GM23338 (cell line): ENCODE data around the gene GALNT5. TPM values are rescaled to one million over a fixed set of nuclear protein-coding genes. Genes with fewer than 3 reads are reported as not detected.

Experiments
- ATAC-seq: fragments of 200-7000 bp; cut with Tn5 transposase; 3 replicates; pipeline ENCODE4 v1.9.1; 2020
- DNase-seq: peaks from one replicate; pipeline ENCODE4 v3.0.0-alpha.2; 2015; ENCODE audit warnings: low spot score
- H2AFZ ChIP-seq: fragments of 200-600 bp; sonication (generic); 2 replicates; pipeline ENCODE4 v1.8.0; 2016; ENCODE audit warnings: antibody characterized with exemption, mild to moderate bottlenecking, moderate library complexity
- H3F3A ChIP-seq: fragments of 200-600 bp; sonication (generic); replicated peaks from 2 replicates; pipeline ENCODE4 v1.8.0; 2017; ENCODE audit warnings: antibody characterized with exemption, mixed run types, low read depth
- H3K27ac ChIP-seq: fragments of 200-600 bp; sonication (generic); 2 replicates; pipeline ENCODE4 v1.6.1; 2016; ENCODE audit warnings: low read depth
- H3K27me3 ChIP-seq: fragments of 200-600 bp; sonication (generic); 2 replicates; pipeline ENCODE4 v1.8.0; 2016; ENCODE audit warnings: mild to moderate bottlenecking, mixed run types, moderate library complexity; ENCODE audit not compliant: insufficient read depth
- H3K36me3 ChIP-seq: fragments of 200-600 bp; sonication (generic); 2 replicates; pipeline ENCODE4 v1.8.0; 2016; ENCODE audit warnings: mild to moderate bottlenecking; ENCODE audit not compliant: insufficient read depth
- H3K4me1 ChIP-seq: fragments of 200-600 bp; sonication (generic); 2 replicates; pipeline ENCODE4 v1.8.0; 2016; ENCODE audit warnings: mild to moderate bottlenecking, moderate library complexity; ENCODE audit not compliant: insufficient read depth
- H3K4me2 ChIP-seq: fragments of 200-600 bp; sonication (generic); 2 replicates; pipeline ENCODE4 v1.7.1; 2017; ENCODE audit warnings: mixed run types
- H3K4me3 ChIP-seq: fragments of 200-600 bp; sonication (generic); 2 replicates; pipeline ENCODE4 v1.6.1; 2016; ENCODE audit warnings: mixed run types
- H3K79me2 ChIP-seq: fragments of 200-600 bp; sonication (generic); replicated peaks from 2 replicates; pipeline ENCODE4 v1.8.0; 2017; ENCODE audit warnings: mild to moderate bottlenecking; ENCODE audit not compliant: insufficient read depth
- H3K9me2 ChIP-seq: fragments of 200-600 bp; sonication (generic); 2 replicates; pipeline ENCODE4 v1.8.0; 2017; ENCODE audit not compliant: insufficient read depth
- H4K20me1 ChIP-seq: fragments of 200-600 bp; sonication (generic); replicated peaks from 2 replicates; pipeline ENCODE4 v1.8.0; 2017; ENCODE audit warnings: mild to moderate bottlenecking; ENCODE audit not compliant: insufficient read depth
- H3K27ac Mint-ChIP-seq: 2 replicates; pipeline ENCODE4 v1.8.0; 2020; ENCODE audit warnings: inconsistent platforms, mild to moderate bottlenecking, moderate library complexity, mixed read lengths
- H3K27me3 Mint-ChIP-seq: 3 replicates; pipeline ENCODE4 v1.8.0; 2022; ENCODE audit warnings: low read depth, mild to moderate bottlenecking, moderate library complexity, mixed read lengths, inconsistent platforms; ENCODE audit not compliant: insufficient read depth, poor library complexity
- H3K36me3 Mint-ChIP-seq: 3 replicates; pipeline ENCODE4 v1.8.0; 2021; ENCODE audit warnings: low read depth, mild to moderate bottlenecking, inconsistent platforms, moderate library complexity, mixed read lengths
- H3K4me1 Mint-ChIP-seq: 3 replicates; pipeline ENCODE4 v1.8.0; 2020; ENCODE audit warnings: mild to moderate bottlenecking, inconsistent platforms, mixed read lengths
- H3K4me3 Mint-ChIP-seq: 3 replicates; pipeline ENCODE4 v1.8.0; 2021; ENCODE audit warnings: moderate library complexity, mild to moderate bottlenecking, inconsistent platforms, mixed read lengths
- H3K9me3 Mint-ChIP-seq: 3 replicates; pipeline ENCODE4 v1.8.0; 2020; ENCODE audit warnings: moderate library complexity, mild to moderate bottlenecking, inconsistent platforms, mixed read lengths
- CREB1 ChIP-seq: fragments of 250-450 bp; sonication (Bioruptor Pico); IDR thresholded peaks from 2 replicates; pipeline ENCODE4 v1.5.0; 2020; ENCODE audit warnings: low read depth, mild to moderate bottlenecking, moderate library complexity
- JUNB ChIP-seq: IDR thresholded peaks from one replicate; pipeline ENCODE4 v1.6.1; 2016; ENCODE audit warnings: antibody characterized with exemption; ENCODE audit not compliant: unreplicated experiment
- POLR2AphosphoS5 ChIP-seq: IDR thresholded peaks from 2 replicates; pipeline ENCODE4 v1.6.1; 2016; ENCODE audit warnings: antibody characterized with exemption, low read depth
- STAT1 ChIP-seq: IDR thresholded peaks from one replicate; pipeline ENCODE4 v1.6.1; 2016; ENCODE audit warnings: antibody characterized with exemption; ENCODE audit not compliant: unreplicated experiment
- ZNF114 ChIP-seq: fragments of 250-450 bp; sonication (Bioruptor Pico); IDR thresholded peaks from 2 replicates; pipeline ENCODE4 v1.5.0; 2020; ENCODE audit warnings: mild to moderate bottlenecking, moderate library complexity
- ZNF331 ChIP-seq: fragments of 250-450 bp; sonication (Bioruptor Pico); IDR thresholded peaks from 2 replicates; pipeline ENCODE4 v1.5.0; 2020; ENCODE audit warnings: low read depth, mild to moderate bottlenecking, moderate library complexity
- polyA plus RNA-seq: library from polyadenylated mRNA; unstranded; fragments of >200 nt; fragmentation: Nextera tagmentation; extraction: Ambion mirVana; gene quantifications from 2 replicates; pipeline ENCODE4 v1.2.1, GENCODE V29; 2016
- total RNA-seq: library from RNA; depleted of rRNA; stranded (reverse); fragments of >200 nt; shearing (Covaris generic); gene quantifications from 2 replicates; pipeline ENCODE4 v1.2.3, GENCODE V29; 2014
- TF ChIP-seq, protein P1 (sequence below), 2 experiments: fragments of 200-600 bp in 1 of 2; sonication (generic) in 1 of 2; conservative IDR thresholded peaks; 2 replicates each; pipeline versions ENCODE4 v1.5.1 to v1.6.1; 2016 to 2017; ENCODE audit warnings: antibody characterized with exemption in 2 of 2, low read depth in 2 of 2, mild to moderate bottlenecking in 2 of 2, moderate library complexity in 1 of 2
- TF ChIP-seq, protein P2 (sequence below): IDR thresholded peaks from 2 replicates; pipeline ENCODE4 v1.6.1; 2016; ENCODE audit warnings: antibody characterized with exemption
- TF ChIP-seq, protein P3 (sequence below): fragments of 250-450 bp; sonication (Bioruptor Pico); IDR thresholded peaks from 2 replicates; pipeline ENCODE4 v1.5.0; 2020; ENCODE audit warnings: mild to moderate bottlenecking, moderate library complexity

GALNT5 gene
- total and polyA plus RNA-seq, 2 experiments from 2014 or later = 0.05 to 0.14 TPM

DNA sequence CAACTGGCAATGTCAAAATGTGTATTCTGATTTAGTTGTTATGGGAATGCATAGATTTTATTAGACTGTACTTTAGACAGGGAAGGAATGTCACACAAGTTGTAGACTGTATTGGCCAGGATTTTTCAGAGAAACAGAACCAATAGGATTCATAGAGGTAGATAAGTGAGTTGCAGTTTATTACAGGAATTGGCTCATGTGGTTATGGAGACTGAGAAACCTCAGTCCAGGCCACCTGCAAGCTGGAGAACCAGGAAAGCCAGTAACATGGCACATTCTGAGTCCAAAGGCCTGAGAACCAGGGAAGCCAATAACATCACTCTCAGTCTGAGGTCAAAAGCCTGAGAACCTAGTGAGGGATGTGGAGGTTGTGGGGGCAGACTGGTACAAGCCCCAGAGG lies 1.8 kb upstream of the GALNT5 start:
- H3K27ac Mint-ChIP-seq = no peak overlapping the region
- Histone ChIP-seq H3K4me2 (no peak overlapping the region), H3K27ac (no peak overlapping the region), H3K4me3 (no peak overlapping the region), H3F3A (no peaks in the 10 kb centered on the region), H3K9me2 (no peaks in the 10 kb centered on the region; the same call in 1 of the 2 replicates), H3K27me3 (no peaks in the 10 kb centered on the region), H3K79me2 (no peaks in the 10 kb centered on the region), H3K36me3 (no peaks in the 10 kb centered on the region), H2AFZ (no peak overlapping the region), H4K20me1 (no peaks in the 10 kb centered on the region), H3K4me1 (peaks cover 6% of the 10 kb centered on the region; the same call in 1 of the 2 replicates)
- H3K4me1 Mint-ChIP-seq = peaks cover 14% of the 10 kb centered on the region
- no peak overlapping the region for H3K4me3 Mint-ChIP-seq
- H3K9me3 Mint-ChIP-seq = no peaks in the 10 kb centered on the region
- H3K36me3 Mint-ChIP-seq = no peaks in the 10 kb centered on the region
- ATAC-seq (no peak), DNase-seq (no peak)
- TF ChIP-seq POLR2AphosphoS5 = no peak
- TF ChIP-seq STAT1 = no peak
- TF ChIP-seq, protein P1, sequence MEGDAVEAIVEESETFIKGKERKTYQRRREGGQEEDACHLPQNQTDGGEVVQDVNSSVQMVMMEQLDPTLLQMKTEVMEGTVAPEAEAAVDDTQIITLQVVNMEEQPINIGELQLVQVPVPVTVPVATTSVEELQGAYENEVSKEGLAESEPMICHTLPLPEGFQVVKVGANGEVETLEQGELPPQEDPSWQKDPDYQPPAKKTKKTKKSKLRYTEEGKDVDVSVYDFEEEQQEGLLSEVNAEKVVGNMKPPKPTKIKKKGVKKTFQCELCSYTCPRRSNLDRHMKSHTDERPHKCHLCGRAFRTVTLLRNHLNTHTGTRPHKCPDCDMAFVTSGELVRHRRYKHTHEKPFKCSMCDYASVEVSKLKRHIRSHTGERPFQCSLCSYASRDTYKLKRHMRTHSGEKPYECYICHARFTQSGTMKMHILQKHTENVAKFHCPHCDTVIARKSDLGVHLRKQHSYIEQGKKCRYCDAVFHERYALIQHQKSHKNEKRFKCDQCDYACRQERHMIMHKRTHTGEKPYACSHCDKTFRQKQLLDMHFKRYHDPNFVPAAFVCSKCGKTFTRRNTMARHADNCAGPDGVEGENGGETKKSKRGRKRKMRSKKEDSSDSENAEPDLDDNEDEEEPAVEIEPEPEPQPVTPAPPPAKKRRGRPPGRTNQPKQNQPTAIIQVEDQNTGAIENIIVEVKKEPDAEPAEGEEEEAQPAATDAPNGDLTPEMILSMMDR (conservative IDR thresholded peaks at IDR 0.05; ENCODE audit: low read depth in 2 of 2) = no peak
- no peak for TF ChIP-seq CREB1 (CRISPR knock-in tag)
- no peak for TF ChIP-seq ZNF114 (CRISPR knock-in tag)
- no peak for TF ChIP-seq JUNB
- TF ChIP-seq, protein P2, sequence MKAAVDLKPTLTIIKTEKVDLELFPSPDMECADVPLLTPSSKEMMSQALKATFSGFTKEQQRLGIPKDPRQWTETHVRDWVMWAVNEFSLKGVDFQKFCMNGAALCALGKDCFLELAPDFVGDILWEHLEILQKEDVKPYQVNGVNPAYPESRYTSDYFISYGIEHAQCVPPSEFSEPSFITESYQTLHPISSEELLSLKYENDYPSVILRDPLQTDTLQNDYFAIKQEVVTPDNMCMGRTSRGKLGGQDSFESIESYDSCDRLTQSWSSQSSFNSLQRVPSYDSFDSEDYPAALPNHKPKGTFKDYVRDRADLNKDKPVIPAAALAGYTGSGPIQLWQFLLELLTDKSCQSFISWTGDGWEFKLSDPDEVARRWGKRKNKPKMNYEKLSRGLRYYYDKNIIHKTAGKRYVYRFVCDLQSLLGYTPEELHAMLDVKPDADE = no peak
- TF ChIP-seq, protein P3, sequence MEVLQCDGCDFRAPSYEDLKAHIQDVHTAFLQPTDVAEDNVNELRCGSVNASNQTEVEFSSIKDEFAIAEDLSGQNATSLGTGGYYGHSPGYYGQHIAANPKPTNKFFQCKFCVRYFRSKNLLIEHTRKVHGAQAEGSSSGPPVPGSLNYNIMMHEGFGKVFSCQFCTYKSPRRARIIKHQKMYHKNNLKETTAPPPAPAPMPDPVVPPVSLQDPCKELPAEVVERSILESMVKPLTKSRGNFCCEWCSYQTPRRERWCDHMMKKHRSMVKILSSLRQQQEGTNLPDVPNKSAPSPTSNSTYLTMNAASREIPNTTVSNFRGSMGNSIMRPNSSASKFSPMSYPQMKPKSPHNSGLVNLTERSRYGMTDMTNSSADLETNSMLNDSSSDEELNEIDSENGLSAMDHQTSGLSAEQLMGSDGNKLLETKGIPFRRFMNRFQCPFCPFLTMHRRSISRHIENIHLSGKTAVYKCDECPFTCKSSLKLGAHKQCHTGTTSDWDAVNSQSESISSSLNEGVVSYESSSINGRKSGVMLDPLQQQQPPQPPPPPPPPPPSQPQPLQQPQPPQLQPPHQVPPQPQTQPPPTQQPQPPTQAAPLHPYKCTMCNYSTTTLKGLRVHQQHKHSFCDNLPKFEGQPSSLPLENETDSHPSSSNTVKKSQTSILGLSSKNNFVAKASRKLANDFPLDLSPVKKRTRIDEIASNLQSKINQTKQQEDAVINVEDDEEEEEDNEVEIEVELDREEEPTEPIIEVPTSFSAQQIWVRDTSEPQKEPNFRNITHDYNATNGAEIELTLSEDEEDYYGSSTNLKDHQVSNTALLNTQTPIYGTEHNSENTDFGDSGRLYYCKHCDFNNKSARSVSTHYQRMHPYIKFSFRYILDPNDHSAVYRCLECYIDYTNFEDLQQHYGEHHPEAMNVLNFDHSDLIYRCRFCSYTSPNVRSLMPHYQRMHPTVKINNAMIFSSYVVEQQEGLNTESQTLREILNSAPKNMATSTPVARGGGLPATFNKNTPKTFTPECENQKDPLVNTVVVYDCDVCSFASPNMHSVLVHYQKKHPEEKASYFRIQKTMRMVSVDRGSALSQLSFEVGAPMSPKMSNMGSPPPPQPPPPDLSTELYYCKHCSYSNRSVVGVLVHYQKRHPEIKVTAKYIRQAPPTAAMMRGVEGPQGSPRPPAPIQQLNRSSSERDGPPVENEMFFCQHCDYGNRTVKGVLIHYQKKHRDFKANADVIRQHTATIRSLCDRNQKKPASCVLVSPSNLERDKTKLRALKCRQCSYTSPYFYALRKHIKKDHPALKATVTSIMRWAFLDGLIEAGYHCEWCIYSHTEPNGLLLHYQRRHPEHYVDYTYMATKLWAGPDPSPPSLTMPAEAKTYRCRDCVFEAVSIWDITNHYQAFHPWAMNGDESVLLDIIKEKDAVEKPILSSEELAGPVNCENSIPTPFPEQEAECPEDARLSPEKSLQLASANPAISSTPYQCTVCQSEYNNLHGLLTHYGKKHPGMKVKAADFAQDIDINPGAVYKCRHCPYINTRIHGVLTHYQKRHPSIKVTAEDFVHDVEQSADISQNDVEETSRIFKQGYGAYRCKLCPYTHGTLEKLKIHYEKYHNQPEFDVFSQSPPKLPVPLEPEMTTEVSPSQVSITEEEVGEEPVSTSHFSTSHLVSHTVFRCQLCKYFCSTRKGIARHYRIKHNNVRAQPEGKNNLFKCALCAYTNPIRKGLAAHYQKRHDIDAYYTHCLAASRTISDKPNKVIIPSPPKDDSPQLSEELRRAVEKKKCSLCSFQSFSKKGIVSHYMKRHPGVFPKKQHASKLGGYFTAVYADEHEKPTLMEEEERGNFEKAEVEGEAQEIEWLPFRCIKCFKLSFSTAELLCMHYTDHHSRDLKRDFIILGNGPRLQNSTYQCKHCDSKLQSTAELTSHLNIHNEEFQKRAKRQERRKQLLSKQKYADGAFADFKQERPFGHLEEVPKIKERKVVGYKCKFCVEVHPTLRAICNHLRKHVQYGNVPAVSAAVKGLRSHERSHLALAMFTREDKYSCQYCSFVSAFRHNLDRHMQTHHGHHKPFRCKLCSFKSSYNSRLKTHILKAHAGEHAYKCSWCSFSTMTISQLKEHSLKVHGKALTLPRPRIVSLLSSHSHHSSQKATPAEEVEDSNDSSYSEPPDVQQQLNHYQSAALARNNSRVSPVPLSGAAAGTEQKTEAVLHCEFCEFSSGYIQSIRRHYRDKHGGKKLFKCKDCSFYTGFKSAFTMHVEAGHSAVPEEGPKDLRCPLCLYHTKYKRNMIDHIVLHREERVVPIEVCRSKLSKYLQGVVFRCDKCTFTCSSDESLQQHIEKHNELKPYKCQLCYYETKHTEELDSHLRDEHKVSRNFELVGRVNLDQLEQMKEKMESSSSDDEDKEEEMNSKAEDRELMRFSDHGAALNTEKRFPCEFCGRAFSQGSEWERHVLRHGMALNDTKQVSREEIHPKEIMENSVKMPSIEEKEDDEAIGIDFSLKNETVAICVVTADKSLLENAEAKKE (CRISPR knock-in tag) = no peak
- no peak for TF ChIP-seq ZNF331 (CRISPR knock-in tag)
- peaks cover 2% of the 10 kb centered on the region for H3K27me3 Mint-ChIP-seq
